HuH-7 (cell line): ENCODE measurements around the gene SMIM44.
"Not testable (repeated sequence)": the region's sequence is repeated elsewhere in the genome, so short reads cannot be mapped to it uniquely, and the experiment has no call there.

ENCODE experiments used
- DNase-seq: peaks from one replicate; pipeline ENCODE4 v3.0.0; 2011; ENCODE audit warnings: low spot score

The SMIM44 gene

GRCh38 chr19:3517638-3518037 lies 34.4 kb upstream of the SMIM44 start:
- DNase-seq: no peak

- no peak for DNase-seq
These were observed 33.5 kb upstream of the SMIM44 start for GRCh38 chr19:3516675-3517207.

- DNase-seq: no peak
These were observed 32.7 kb upstream of the SMIM44 start for GRCh38 chr19:3515891-3516422.

GRCh38 chr19:3514930-3515329 lies 31.7 kb upstream of the SMIM44 start:
- no peak for DNase-seq

- DNase-seq: no peak
These were observed 30.2 kb upstream of the SMIM44 start for GRCh38 chr19:3513229-3514140.

GRCh38 chr19:3512562-3513228 lies 29.5 kb upstream of the SMIM44 start:
- no peak for DNase-seq

- DNase-seq: no peak
These were observed 28.4 kb upstream of the SMIM44 start for GRCh38 chr19:3511506-3512251.

- no peak for DNase-seq
These were observed 27.5 kb upstream of the SMIM44 start for GRCh38 chr19:3510727-3511126.

- DNase-seq: no peak
These were observed 26.3 kb upstream of the SMIM44 start for GRCh38 chr19:3509566-3509989.

GRCh38 chr19:3508771-3509535 lies 25.7 kb upstream of the SMIM44 start:
- no peak for DNase-seq

GRCh38 chr19:3508121-3508661 lies 24.9 kb upstream of the SMIM44 start:
- DNase-seq: not testable (repeated sequence)

- DNase-seq: peak; percentile 34
These were observed 24.3 kb upstream of the SMIM44 start for GRCh38 chr19:3507371-3508120.

- DNase-seq: peak; percentile 27
These were observed 23.4 kb upstream of the SMIM44 start for GRCh38 chr19:3506384-3507340.

- DNase-seq: peak; percentile 97
These were observed 22.6 kb upstream of the SMIM44 start, which contains the start of gene FZR1 for GRCh38 chr19:3505598-3506383. FZR1 (plus strand) TSS chr19:3506311; CDS start chr19:3522990, 16,679 bp downstream.

- no peak for DNase-seq
These were observed 21.5 kb upstream of the SMIM44 start for GRCh38 chr19:3504735-3505134.

- no peak for DNase-seq
These were observed 19.9 kb upstream of the SMIM44 start for GRCh38 chr19:3503036-3503572.

- no peak for DNase-seq
These were observed 18.5 kb upstream of the SMIM44 start for GRCh38 chr19:3501780-3502179.
